HEK293T (cell line): Measurements from ENCODE around the gene WNT9A.

Source experiments
- CTCF ChIA-PET: fragments of 350-600 bp; formaldehyde crosslinking; extraction: SDS; loops from one replicate; lab custom pipeline; 2021; ENCODE audit warnings: antibody characterized with exemption, inconsistent platforms; lab: Yijun Ruan, JAX
- POLR2A ChIA-PET: fragments of 350-600 bp; formaldehyde crosslinking; extraction: SDS; loops from one replicate; lab custom pipeline; 2020; ENCODE audit warnings: antibody characterized with exemption, inconsistent platforms; lab: Yijun Ruan, JAX
- DNase-seq: peaks from one replicate; pipeline ENCODE4 v3.0.0; 2012; ENCODE audit warnings: mixed read lengths; ENCODE audit errors: extremely low spot score
- ARNT ChIP-seq: fragments of 450-650 bp; IDR thresholded peaks from 2 replicates; pipeline ENCODE4 v1.6.1; 2017; ENCODE audit warnings: mild to moderate bottlenecking
- BHLHE40 ChIP-seq: fragments of 450-650 bp; IDR thresholded peaks from 2 replicates; pipeline ENCODE4 v1.6.1; 2016; ENCODE audit warnings: mild to moderate bottlenecking, moderate library complexity, borderline replicate concordance
- CTBP1 ChIP-seq: fragments of 450-650 bp; IDR thresholded peaks from 2 replicates; pipeline ENCODE4 v1.6.1; 2016; ENCODE audit warnings: borderline replicate concordance
- ELF4 ChIP-seq: fragments of 450-650 bp; IDR thresholded peaks from 2 replicates; pipeline ENCODE4 v1.6.1; 2017; ENCODE audit warnings: antibody characterized with exemption
- FOXA1 ChIP-seq: fragments of 450-650 bp; IDR thresholded peaks from 2 replicates; pipeline ENCODE4 v1.6.1; 2016; ENCODE audit warnings: mild to moderate bottlenecking
- FOXK2 ChIP-seq: fragments of 450-650 bp; IDR thresholded peaks from 2 replicates; pipeline ENCODE4 v1.6.1; 2016; ENCODE audit warnings: mild to moderate bottlenecking
- FOXM1 ChIP-seq: fragments of 450-650 bp; IDR thresholded peaks from 2 replicates; pipeline ENCODE4 v1.6.1; 2017; ENCODE audit warnings: mild to moderate bottlenecking, borderline replicate concordance
- HDGF ChIP-seq: fragments of 450-650 bp; IDR thresholded peaks from 2 replicates; pipeline ENCODE4 v1.6.1; 2017; ENCODE audit warnings: antibody characterized with exemption, borderline replicate concordance
- L3MBTL2 ChIP-seq: fragments of 450-650 bp; conservative IDR thresholded peaks from 2 replicates; pipeline ENCODE4 v1.6.1; 2016; ENCODE audit warnings: mild to moderate bottlenecking
- LEF1 ChIP-seq: fragments of 450-650 bp; IDR thresholded peaks from 2 replicates; pipeline ENCODE4 v1.6.1; 2017; ENCODE audit warnings: mild to moderate bottlenecking, borderline replicate concordance
- NFRKB ChIP-seq: fragments of 450-650 bp; IDR thresholded peaks from 2 replicates; pipeline ENCODE4 v1.6.1; 2016; ENCODE audit warnings: mild to moderate bottlenecking, moderate library complexity
- SP1 ChIP-seq: fragments of 450-650 bp; IDR thresholded peaks from 2 replicates; pipeline ENCODE4 v1.6.1; 2017
- SUZ12 ChIP-seq: fragments of 450-650 bp; IDR thresholded peaks from 2 replicates; pipeline ENCODE4 v1.6.1; 2016; ENCODE audit warnings: mild to moderate bottlenecking
- TARDBP ChIP-seq: fragments of 450-650 bp; IDR thresholded peaks from 2 replicates; pipeline ENCODE4 v1.6.1; 2016
- ZNF384 ChIP-seq: fragments of 450-650 bp; IDR thresholded peaks from 2 replicates; pipeline ENCODE4 v1.6.1; 2016
- TF ChIP-seq, protein P1 (sequence below): fragments of 450-650 bp; IDR thresholded peaks from 2 replicates; pipeline ENCODE4 v1.6.1; 2016

WNT9A gene

DNA sequence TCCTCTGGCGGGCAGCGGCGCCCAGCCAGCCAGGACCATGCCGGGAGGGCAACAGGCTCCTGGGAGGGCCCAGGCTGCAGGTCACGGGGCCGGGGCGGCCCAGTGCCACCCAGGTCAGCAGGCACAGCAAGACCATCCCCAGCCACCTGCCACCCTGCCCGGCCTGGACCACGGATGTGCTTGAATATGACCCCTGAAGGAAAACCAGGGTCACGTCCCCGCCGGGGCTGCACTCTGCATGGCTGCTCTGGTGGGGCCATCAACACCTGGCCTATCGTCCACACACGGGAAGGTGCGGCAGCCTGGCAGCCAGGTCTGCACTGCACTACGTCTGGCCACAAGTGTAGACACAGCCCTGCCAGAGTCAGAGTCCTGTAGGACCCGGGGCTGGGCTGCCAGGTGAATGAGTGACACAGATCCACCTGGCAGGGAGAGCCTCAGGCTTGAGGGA lies 6.9 kb downstream of the WNT9A start:
- DNase-seq, result no peak
- ChIA-PET CTCF (no interaction called here), POLR2A (no interaction called here)
- TF ChIP-seq BHLHE40 (no peak), FOXM1 (no peak), FOXK2 (no peak), SUZ12 (no peak)

DNA sequence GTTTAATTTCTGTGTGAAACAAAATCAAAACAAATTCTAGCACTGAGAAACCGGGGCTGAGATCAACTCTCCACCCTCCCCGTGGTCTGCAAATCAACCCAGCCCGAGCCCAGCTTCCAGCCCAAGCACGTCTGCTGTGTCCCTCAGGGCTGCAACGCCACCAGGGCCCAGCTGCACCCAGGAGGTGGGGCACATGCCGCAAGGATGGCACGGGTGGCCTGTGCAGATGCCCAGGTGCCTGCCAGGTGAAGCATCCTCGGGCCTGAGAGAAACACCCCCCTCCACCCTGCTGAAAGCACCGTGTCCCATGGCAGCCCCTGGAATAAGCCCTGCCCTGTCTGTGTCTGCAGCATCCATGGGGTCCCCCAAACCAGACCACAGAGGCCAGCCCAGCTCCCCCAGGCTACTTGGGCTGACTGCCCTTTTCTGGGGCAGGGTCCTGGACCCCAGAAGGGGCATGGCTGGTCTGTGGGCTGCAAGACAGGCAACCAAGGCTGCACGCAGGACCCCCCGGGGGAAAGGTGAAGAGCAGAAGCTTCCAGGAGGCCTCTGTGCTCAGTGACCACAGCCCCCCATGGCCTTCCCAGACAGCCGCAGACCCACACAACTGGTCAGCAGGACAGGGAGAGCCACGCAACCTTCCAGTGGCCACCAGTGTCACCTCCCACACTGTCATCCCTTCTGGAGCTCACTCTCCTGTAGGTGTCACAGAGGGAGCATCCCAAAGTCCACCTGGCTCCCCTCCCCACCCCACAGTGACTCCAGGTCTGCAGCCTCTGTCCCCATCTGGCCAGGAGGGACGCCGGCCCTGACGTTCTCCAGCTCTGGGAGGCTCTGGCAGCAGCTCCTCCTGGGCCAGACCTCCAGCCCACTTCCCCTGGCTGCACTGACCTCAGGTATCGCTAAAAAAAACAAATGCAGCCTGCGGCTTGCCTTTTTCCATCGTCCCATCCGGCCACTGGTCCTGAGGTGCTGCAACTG lies 7.7 kb downstream of the WNT9A start:
- POLR2A ChIA-PET, result no interaction called here
- DNase-seq, result no peak
- no peak for TF ChIP-seq LEF1
- no peak for TF ChIP-seq ARNT
- TF ChIP-seq CTBP1, result no peak
- no peak for TF ChIP-seq FOXK2
- no peak for TF ChIP-seq SUZ12
- no peak for TF ChIP-seq ELF4
- no peak for TF ChIP-seq NFRKB
- no peak for TF ChIP-seq FOXM1
- TF ChIP-seq L3MBTL2, result no peak
- TF ChIP-seq ZNF384, result no peak
- no peak for TF ChIP-seq FOXA1
- no peak for TF ChIP-seq HDGF
- no peak for TF ChIP-seq BHLHE40
- TF ChIP-seq, protein P1, sequence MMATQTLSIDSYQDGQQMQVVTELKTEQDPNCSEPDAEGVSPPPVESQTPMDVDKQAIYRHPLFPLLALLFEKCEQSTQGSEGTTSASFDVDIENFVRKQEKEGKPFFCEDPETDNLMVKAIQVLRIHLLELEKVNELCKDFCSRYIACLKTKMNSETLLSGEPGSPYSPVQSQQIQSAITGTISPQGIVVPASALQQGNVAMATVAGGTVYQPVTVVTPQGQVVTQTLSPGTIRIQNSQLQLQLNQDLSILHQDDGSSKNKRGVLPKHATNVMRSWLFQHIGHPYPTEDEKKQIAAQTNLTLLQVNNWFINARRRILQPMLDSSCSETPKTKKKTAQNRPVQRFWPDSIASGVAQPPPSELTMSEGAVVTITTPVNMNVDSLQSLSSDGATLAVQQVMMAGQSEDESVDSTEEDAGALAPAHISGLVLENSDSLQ, result no peak
- TF ChIP-seq SP1, result no peak
- TF ChIP-seq TARDBP, result no peak
- CTCF ChIA-PET, result no interaction called here

DNA sequence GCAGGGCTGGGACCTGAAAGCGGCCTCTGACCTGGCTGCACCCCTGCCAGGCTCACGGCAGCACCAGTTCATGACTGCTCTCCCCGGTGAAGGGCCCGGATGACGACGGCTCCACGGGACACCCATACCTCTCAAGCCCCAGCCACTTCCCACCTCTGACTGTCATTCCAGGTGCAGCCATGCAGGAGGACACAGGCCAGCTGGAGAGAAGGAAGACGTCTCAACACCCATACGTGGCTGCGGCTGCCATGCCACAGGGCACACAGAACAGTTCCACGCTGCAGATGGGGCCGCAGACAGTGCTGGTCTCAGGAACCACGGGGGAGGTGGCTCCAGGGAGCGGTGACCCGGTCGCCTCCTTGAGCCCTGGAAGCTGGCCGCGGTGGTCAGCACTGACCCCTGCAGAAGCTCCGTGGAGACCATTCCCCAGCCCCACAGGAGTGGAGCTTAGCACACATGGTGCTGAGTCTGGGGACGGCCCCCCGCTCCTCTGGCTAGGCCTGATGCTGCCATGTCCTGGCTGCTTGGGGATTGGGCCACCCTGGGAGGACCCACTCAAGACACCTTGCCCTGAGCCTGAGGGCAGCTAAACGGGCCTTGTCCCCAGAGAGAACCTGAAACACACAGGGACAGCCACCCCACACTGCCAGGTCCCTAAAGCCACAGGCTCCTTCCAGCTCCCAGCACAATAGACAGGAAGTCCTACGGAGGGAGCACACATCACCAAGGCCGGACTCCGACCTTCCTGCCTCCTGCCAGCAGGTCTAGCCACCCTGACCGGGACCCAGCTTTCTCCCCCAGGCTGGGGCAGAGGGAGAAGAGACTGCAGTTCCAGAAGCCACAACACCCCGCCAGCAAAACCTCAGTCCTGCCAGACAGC lies 8.6 kb downstream of the WNT9A start:
- DNase-seq, result no peak
- POLR2A ChIA-PET, result no interaction called here
- no peak for TF ChIP-seq FOXA1
- TF ChIP-seq ARNT, result no peak
- TF ChIP-seq CTBP1, result no peak
- no peak for TF ChIP-seq NFRKB
- TF ChIP-seq L3MBTL2, result no peak
- TF ChIP-seq HDGF, result no peak
- TF ChIP-seq SUZ12, result no peak
- no peak for TF ChIP-seq BHLHE40
- TF ChIP-seq FOXK2, result no peak
- TF ChIP-seq ZNF384, result no peak
- no peak for TF ChIP-seq FOXM1
- no peak for TF ChIP-seq LEF1
- no peak for TF ChIP-seq ELF4
- TF ChIP-seq SP1, result no peak
- CTCF ChIA-PET, result no interaction called here

DNA sequence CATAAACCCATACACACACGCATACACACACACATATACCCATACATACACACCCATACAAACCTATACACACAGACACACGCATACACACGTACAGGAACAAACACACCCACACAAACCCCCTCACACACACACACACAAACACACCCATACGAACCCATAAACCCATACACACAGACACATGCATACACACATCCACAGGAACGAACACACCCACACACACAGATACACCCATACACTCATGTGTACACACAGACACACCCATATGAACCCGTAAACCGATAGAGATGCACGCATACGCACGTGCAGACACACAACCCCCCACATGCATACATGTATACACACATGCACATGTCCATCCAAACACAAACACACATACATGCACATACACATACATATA lies 9.5 kb downstream of the WNT9A start:
- no peak for TF ChIP-seq L3MBTL2
- no peak for TF ChIP-seq TARDBP
- no peak for TF ChIP-seq FOXM1
- no peak for TF ChIP-seq SUZ12
- TF ChIP-seq CTBP1, result no peak
- TF ChIP-seq ELF4, result no peak
- TF ChIP-seq ZNF384, result no peak
- TF ChIP-seq LEF1, result no peak
- no peak for TF ChIP-seq FOXA1
- no peak for TF ChIP-seq SP1
- TF ChIP-seq FOXK2, result no peak
- no peak for TF ChIP-seq NFRKB
- TF ChIP-seq BHLHE40, result no peak
- TF ChIP-seq ARNT, result no peak
- TF ChIP-seq, protein P1, result no peak
- no peak for TF ChIP-seq HDGF
- DNase-seq, result no peak
- POLR2A ChIA-PET, result no interaction called here
- CTCF ChIA-PET, result no interaction called here

DNA sequence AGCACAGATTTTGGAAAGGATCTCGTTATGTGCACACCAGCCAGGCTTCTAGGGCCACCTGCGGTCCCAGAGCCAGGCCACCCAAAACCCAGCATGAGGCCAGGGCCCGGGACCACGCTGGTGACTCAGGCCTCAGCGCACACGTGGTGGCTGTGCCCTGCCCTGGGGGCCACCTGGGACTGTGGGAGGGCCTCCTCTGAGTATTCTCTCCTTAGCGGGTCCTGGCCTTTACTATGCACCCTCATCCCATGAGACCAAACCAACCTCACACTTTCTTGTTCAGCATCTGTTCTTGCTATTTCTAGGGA lies 9.9 kb downstream of the WNT9A start:
- no peak for DNase-seq
- TF ChIP-seq BHLHE40 (no peak), NFRKB (no peak), ZNF384 (no peak), CTBP1 (no peak), ELF4 (no peak), FOXM1 (no peak), SP1 (no peak), HDGF (no peak), ARNT (no peak), LEF1 (no peak), TARDBP (no peak), L3MBTL2 (no peak), SUZ12 (no peak), FOXK2 (no peak), FOXA1 (no peak)
- TF ChIP-seq, protein P1, result no peak
- ChIA-PET CTCF (no interaction called here), POLR2A (no interaction called here)
